Ishikawa (cell line): ENCODE data around the gene BMERB1.

Experiments used
- EGR1 ChIP-seq: IDR thresholded peaks from 2 replicates; pipeline ENCODE4 v1.6.1; 2012
- EP300 ChIP-seq: IDR thresholded peaks from 2 replicates; pipeline ENCODE4 v1.6.1; 2012; ENCODE audit warnings: borderline replicate concordance
- NFIC ChIP-seq: IDR thresholded peaks from 2 replicates; pipeline ENCODE4 v1.6.1; 2012
- RAD21 ChIP-seq: IDR thresholded peaks from 2 replicates; pipeline ENCODE4 v1.6.1; 2012; ENCODE audit warnings: low read depth
- YY1 ChIP-seq: IDR thresholded peaks from 2 replicates; pipeline ENCODE4 v1.6.1; 2012; ENCODE audit warnings: low read depth
- TF ChIP-seq, protein P1 (sequence below): IDR thresholded peaks from 2 replicates; pipeline ENCODE4 v1.6.1; 2012

DNA sequence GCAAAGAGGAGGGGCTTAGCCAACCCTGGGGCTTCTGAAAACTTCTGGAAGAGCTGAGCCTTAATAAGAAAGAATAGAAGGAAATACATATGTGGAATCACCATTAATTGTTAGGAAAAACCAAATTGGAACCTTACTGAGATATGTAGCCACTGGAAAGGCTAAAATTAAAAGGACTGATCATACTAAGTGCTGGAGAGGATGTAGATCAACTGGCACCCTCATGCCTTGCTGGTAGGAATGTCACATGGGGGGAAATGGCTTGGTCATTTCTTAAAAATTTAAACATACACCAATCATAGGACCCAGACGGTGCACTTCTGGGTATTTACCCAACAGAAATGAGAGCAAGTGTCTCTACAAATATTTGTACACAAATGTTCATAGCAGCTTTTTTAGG is 11.1 kb downstream of the BMERB1 start:
- TF ChIP-seq YY1 (no peak), EP300 (no peak), EGR1 (no peak), RAD21 (no peak), NFIC (no peak)
- TF ChIP-seq, protein P1, sequence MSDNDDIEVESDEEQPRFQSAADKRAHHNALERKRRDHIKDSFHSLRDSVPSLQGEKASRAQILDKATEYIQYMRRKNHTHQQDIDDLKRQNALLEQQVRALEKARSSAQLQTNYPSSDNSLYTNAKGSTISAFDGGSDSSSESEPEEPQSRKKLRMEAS = no peak
